WTC11 (cell line): ENCODE measurements around the gene ARL9.

Source experiments
- IRF2 ChIP-seq: sonication (generic); formaldehyde crosslinking; IDR thresholded peaks from 2 replicates; pipeline ENCODE4 v1.8.0; 2022; ENCODE audit warnings: low read depth, missing genetic modification reagents, borderline replicate concordance
- RELA ChIP-seq: sonication (generic); formaldehyde crosslinking; IDR thresholded peaks from 2 replicates; pipeline ENCODE4 v1.8.1; 2022; ENCODE audit warnings: missing genetic modification reagents, mild to moderate bottlenecking, borderline replicate concordance
- ZNF416 ChIP-seq: fragments of 250-450 bp; sonication (Bioruptor Pico); IDR thresholded peaks from 2 replicates; pipeline ENCODE4 v1.9.0; 2021; ENCODE audit warnings: mild to moderate bottlenecking, inconsistent platforms
- TF ChIP-seq, protein P1 (sequence below): fragments of 200-600 bp; IDR thresholded peaks from 2 replicates; pipeline ENCODE4 v1.8.0; 2022; ENCODE audit warnings: antibody characterized with exemption
- TF ChIP-seq, protein P2 (sequence below): sonication (generic); formaldehyde crosslinking; IDR thresholded peaks from 2 replicates; pipeline ENCODE4 v1.8.1; 2023; ENCODE audit warnings: mild to moderate bottlenecking, missing genetic modification reagents, moderate library complexity
- TF ChIP-seq, protein P3 (sequence below): sonication (generic); formaldehyde crosslinking; conservative IDR thresholded peaks from 2 replicates; pipeline ENCODE4 v1.8.1; 2022; ENCODE audit warnings: mild to moderate bottlenecking, missing genetic modification reagents

- TF ChIP-seq ZNF416 (CRISPR knock-in tag) (no peak), RELA (CRISPR knock-in tag) (no peak), IRF2 (CRISPR knock-in tag) (no peak)
- TF ChIP-seq, protein P1, sequence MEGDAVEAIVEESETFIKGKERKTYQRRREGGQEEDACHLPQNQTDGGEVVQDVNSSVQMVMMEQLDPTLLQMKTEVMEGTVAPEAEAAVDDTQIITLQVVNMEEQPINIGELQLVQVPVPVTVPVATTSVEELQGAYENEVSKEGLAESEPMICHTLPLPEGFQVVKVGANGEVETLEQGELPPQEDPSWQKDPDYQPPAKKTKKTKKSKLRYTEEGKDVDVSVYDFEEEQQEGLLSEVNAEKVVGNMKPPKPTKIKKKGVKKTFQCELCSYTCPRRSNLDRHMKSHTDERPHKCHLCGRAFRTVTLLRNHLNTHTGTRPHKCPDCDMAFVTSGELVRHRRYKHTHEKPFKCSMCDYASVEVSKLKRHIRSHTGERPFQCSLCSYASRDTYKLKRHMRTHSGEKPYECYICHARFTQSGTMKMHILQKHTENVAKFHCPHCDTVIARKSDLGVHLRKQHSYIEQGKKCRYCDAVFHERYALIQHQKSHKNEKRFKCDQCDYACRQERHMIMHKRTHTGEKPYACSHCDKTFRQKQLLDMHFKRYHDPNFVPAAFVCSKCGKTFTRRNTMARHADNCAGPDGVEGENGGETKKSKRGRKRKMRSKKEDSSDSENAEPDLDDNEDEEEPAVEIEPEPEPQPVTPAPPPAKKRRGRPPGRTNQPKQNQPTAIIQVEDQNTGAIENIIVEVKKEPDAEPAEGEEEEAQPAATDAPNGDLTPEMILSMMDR = no peak
- TF ChIP-seq, protein P2, sequence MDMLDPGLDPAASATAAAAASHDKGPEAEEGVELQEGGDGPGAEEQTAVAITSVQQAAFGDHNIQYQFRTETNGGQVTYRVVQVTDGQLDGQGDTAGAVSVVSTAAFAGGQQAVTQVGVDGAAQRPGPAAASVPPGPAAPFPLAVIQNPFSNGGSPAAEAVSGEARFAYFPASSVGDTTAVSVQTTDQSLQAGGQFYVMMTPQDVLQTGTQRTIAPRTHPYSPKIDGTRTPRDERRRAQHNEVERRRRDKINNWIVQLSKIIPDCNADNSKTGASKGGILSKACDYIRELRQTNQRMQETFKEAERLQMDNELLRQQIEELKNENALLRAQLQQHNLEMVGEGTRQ = no peak
- TF ChIP-seq, protein P3, sequence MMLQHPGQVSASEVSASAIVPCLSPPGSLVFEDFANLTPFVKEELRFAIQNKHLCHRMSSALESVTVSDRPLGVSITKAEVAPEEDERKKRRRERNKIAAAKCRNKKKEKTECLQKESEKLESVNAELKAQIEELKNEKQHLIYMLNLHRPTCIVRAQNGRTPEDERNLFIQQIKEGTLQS (CRISPR knock-in tag) = no peak
These were observed 5.5 kb downstream of the ARL9 start for GRCh38 chr4:56511098-56511497.
